Measurements from ENCODE around the gene WDR54.

WDR54 gene

DNA sequence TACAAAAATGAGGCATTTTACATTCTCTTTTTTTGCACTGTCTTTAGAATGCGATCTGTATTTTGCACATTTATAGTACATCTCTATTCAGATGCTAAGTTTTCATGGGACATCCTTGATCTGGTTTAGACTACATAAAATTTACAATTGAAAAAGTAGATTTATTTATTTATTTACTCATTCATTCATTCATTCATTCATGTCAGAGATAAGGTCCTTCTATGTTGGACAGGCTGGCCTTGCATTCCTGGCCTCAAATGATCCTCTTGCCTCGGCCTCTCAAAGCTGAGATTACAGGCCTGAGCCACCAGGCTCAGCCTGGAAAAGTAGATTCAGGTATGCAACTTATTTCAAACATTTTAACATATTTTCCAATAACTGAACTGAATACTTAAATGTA lies 25.4 kb upstream of the WDR54 start:
- Histone ChIP-seq H3K9me2 (ENCODE audit: low read depth, low read length) (no peaks in the 10 kb centered on the region), H3K36me3 (ENCODE audit: insufficient read depth, low read length) (no peaks in the 10 kb centered on the region), H2AFZ (ENCODE audit: low read length) (no peak overlapping the region), H3K27ac (ENCODE audit: low read depth, low read length, poor library complexity, severe bottlenecking) (no peak overlapping the region), H3K4me2 (ENCODE audit: low read length) (no peak overlapping the region), H3K9me3 (ENCODE audit: low read length) (no peaks in the 10 kb centered on the region), H3K4me1 (ENCODE audit: insufficient read depth, low read length, severe bottlenecking) (peaks cover 6% of the 10 kb centered on the region), H3K79me2 (ENCODE audit: insufficient read depth, low read length) (no peaks in the 10 kb centered on the region), H3F3A (ENCODE audit: insufficient read depth, low read length) (no peaks in the 10 kb centered on the region), H3K4me3 (ENCODE audit: low read depth, low read length, poor library complexity, severe bottlenecking) (no peak overlapping the region), H4K20me1 (ENCODE audit: insufficient read depth, low read length) (no peaks in the 10 kb centered on the region), H3K27me3 (ENCODE audit: insufficient read depth, low read length) (no peaks in the 10 kb centered on the region), H3K9ac (ENCODE audit: low read length) (no peak overlapping the region)
- no peak for TF ChIP-seq EZH2 (IDR thresholded peaks at IDR 0.05; ENCODE audit: borderline replicate concordance, low read length)
- TF ChIP-seq, protein P1, sequence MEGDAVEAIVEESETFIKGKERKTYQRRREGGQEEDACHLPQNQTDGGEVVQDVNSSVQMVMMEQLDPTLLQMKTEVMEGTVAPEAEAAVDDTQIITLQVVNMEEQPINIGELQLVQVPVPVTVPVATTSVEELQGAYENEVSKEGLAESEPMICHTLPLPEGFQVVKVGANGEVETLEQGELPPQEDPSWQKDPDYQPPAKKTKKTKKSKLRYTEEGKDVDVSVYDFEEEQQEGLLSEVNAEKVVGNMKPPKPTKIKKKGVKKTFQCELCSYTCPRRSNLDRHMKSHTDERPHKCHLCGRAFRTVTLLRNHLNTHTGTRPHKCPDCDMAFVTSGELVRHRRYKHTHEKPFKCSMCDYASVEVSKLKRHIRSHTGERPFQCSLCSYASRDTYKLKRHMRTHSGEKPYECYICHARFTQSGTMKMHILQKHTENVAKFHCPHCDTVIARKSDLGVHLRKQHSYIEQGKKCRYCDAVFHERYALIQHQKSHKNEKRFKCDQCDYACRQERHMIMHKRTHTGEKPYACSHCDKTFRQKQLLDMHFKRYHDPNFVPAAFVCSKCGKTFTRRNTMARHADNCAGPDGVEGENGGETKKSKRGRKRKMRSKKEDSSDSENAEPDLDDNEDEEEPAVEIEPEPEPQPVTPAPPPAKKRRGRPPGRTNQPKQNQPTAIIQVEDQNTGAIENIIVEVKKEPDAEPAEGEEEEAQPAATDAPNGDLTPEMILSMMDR (IDR thresholded peaks at IDR 0.05; ENCODE audit: low read length), result no peak

DNA sequence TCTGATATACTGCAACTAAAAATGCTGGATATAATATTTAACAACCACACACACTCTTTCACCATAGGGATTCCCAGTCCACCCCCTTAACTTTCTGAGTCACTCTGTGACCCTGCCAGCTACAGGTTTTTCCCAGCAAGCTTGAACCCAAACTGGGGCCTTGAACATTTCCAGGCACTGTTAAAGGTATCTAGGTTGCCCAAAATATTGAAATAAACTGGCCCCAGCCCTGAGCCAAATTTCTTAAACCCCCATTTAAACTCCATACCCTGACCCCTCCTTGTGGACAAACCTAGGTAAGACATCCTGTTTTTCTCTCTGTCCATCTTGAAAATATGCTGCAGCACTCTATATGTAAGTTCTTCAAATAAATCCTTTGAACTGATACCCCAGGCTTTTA lies 21.7 kb upstream of the WDR54 start:
- H3K4me1 ChIP-seq (ENCODE audit: insufficient read depth, low read length, severe bottlenecking), result no peaks in the 10 kb centered on the region
- no peak overlapping the region for H2AFZ ChIP-seq (ENCODE audit: low read length)
- no peaks in the 10 kb centered on the region for H4K20me1 ChIP-seq (ENCODE audit: insufficient read depth, low read length)
- H3K4me3 ChIP-seq (ENCODE audit: low read depth, low read length, poor library complexity, severe bottlenecking), result no peak overlapping the region
- TF ChIP-seq, protein P1 (IDR thresholded peaks at IDR 0.05; ENCODE audit: low read length), result peak; percentile 75
- no peak for TF ChIP-seq EZH2 (IDR thresholded peaks at IDR 0.05; ENCODE audit: borderline replicate concordance, low read length)
- H3F3A ChIP-seq (ENCODE audit: insufficient read depth, low read length), result no peaks in the 10 kb centered on the region
- H3K36me3 ChIP-seq (ENCODE audit: insufficient read depth, low read length), result no peaks in the 10 kb centered on the region
- no peaks in the 10 kb centered on the region for H3K79me2 ChIP-seq (ENCODE audit: insufficient read depth, low read length)
- H3K4me2 ChIP-seq (ENCODE audit: low read length), result no peak overlapping the region
- no peaks in the 10 kb centered on the region for H3K27me3 ChIP-seq (ENCODE audit: insufficient read depth, low read length)
- no peaks in the 10 kb centered on the region for H3K9me3 ChIP-seq (ENCODE audit: low read length)
- no peak overlapping the region for H3K27ac ChIP-seq (ENCODE audit: low read depth, low read length, poor library complexity, severe bottlenecking)
- no peaks in the 10 kb centered on the region for H3K9me2 ChIP-seq (ENCODE audit: low read depth, low read length)
- H3K9ac ChIP-seq (ENCODE audit: low read length), result no peak overlapping the region

DNA sequence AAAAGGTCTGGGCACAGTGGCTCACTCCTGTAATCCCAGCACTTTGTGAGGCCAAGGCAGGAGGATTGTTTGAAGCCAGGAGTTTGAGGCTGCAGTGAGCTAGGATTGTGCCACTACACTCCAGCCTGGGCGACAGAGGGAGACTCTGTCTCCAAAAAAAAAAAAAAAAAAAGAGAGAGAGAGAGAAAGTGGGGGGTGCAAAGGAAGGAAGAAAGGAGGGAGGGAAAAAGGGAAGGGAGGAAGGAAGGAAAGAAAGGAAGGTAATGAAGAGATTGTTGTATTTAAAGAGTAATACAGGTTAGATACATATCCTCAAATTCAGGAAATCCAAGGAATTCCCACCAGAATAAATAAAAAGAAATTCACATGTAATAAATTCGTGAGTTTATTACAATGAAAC lies 19.6 kb upstream of the WDR54 start:
- H3K9me2 ChIP-seq (ENCODE audit: low read depth, low read length), result no peaks in the 10 kb centered on the region
- H3K4me3 ChIP-seq (ENCODE audit: low read depth, low read length, poor library complexity, severe bottlenecking), result no peak overlapping the region
- no peaks in the 10 kb centered on the region for H3K4me1 ChIP-seq (ENCODE audit: insufficient read depth, low read length, severe bottlenecking)
- H4K20me1 ChIP-seq (ENCODE audit: insufficient read depth, low read length), result no peaks in the 10 kb centered on the region
- H3K79me2 ChIP-seq (ENCODE audit: insufficient read depth, low read length), result no peaks in the 10 kb centered on the region
- H3K27me3 ChIP-seq (ENCODE audit: insufficient read depth, low read length), result no peaks in the 10 kb centered on the region
- H3K36me3 ChIP-seq (ENCODE audit: insufficient read depth, low read length), result no peaks in the 10 kb centered on the region
- TF ChIP-seq, protein P1 (IDR thresholded peaks at IDR 0.05; ENCODE audit: low read length), result no peak
- no peak for TF ChIP-seq EZH2 (IDR thresholded peaks at IDR 0.05; ENCODE audit: borderline replicate concordance, low read length)
- H3K4me2 ChIP-seq (ENCODE audit: low read length), result no peak overlapping the region
- no peaks in the 10 kb centered on the region for H3K9me3 ChIP-seq (ENCODE audit: low read length)
- no peaks in the 10 kb centered on the region for H3F3A ChIP-seq (ENCODE audit: insufficient read depth, low read length)
- no peak overlapping the region for H2AFZ ChIP-seq (ENCODE audit: low read length)
- H3K9ac ChIP-seq (ENCODE audit: low read length), result no peak overlapping the region
- H3K27ac ChIP-seq (ENCODE audit: low read depth, low read length, poor library complexity, severe bottlenecking), result no peak overlapping the region

Data from OCI-LY1 (cell line).